ENCODE measurements around the gene LRP6. TPM values are rescaled to one million over a fixed set of nuclear protein-coding genes. Genes with fewer than 3 reads are reported as not detected.

The LRP6 gene
- total and polyA plus RNA-seq, 2 of the 13 experiments (the other 11 are each of a cell fraction or from before 2014, with no cell fraction given), result 33.8 to 42.0 TPM

- TF ChIP-seq CSRNP1 (CRISPR knock-in tag; IDR thresholded peaks at IDR 0.05) (peak; percentile 93), FOXP1 (IDR thresholded peaks at IDR 0.05) (peak; percentile 78; the same call in 1 of the 2 replicates), FOXP1 (CRISPR knock-in tag; IDR thresholded peaks at IDR 0.05) (peak; percentile 69), MLLT10 (CRISPR knock-in tag; IDR thresholded peaks at IDR 0.05) (no peak), IKZF5 (CRISPR knock-in tag; IDR thresholded peaks at IDR 0.05) (peak; percentile 92), NFIB (CRISPR knock-in tag; IDR thresholded peaks at IDR 0.05; ENCODE audit: borderline replicate concordance) (no peak; the same call in 1 of the 2 replicates), SP5 (CRISPR knock-in tag; IDR thresholded peaks at IDR 0.05; ENCODE audit: borderline replicate concordance, low read depth) (peak; percentile 90), IRF2 (CRISPR knock-in tag; IDR thresholded peaks at IDR 0.05) (peak; percentile 75; the same call in 1 of the 2 replicates), PCBP2 (optimal IDR thresholded peaks at IDR 0.05; ENCODE audit: low read depth, low read length, poor library complexity, severe bottlenecking) (no peak), ZNF678 (CRISPR knock-in tag; IDR thresholded peaks at IDR 0.05) (peak; percentile 97), ZNF569 (CRISPR knock-in tag; IDR thresholded peaks at IDR 0.05; ENCODE audit: borderline replicate concordance) (peak; percentile 97; the same call in 1 of the 2 replicates), ELF1 (CRISPR knock-in tag; IDR thresholded peaks at IDR 0.05) (peak; percentile 71), THAP7 (CRISPR knock-in tag; IDR thresholded peaks at IDR 0.05) (peak; percentile 80; the same call in 1 of the 2 replicates), HCFC1 (IDR thresholded peaks at IDR 0.05; ENCODE audit: low read depth, low read length) (0 out of 2 replicates have a peak, but pooled peaks have one; percentile 7), CEBPG (CRISPR knock-in tag; IDR thresholded peaks at IDR 0.05) (no peak; the same call in 1 of the 2 replicates), BHLHE40 (IDR thresholded peaks at IDR 0.05; ENCODE audit: low read length) (peak; percentile 3; the same call in 1 of the 2 replicates), ZBTB14 (CRISPR knock-in tag; IDR thresholded peaks at IDR 0.05) (peak; percentile 76), REST (IDR thresholded peaks at IDR 0.05; ENCODE audit: borderline replicate concordance in 1 of 2, low read depth in 1 of 2, low read length in 2 of 2) (peak in 1 of 2 experiments; percentile 88; a peak in 3 of 4 replicates), MYPOP (CRISPR knock-in tag; IDR thresholded peaks at IDR 0.05) (peak; percentile 94; the same call in 1 of the 2 replicates)
Observed at GRCh38 chr12:12266873-12267741, at the start of gene LRP6 (continued).

Data from HepG2 (cell line).